ENCODE results near the gene STAT6.

Gene STAT6

DNA sequence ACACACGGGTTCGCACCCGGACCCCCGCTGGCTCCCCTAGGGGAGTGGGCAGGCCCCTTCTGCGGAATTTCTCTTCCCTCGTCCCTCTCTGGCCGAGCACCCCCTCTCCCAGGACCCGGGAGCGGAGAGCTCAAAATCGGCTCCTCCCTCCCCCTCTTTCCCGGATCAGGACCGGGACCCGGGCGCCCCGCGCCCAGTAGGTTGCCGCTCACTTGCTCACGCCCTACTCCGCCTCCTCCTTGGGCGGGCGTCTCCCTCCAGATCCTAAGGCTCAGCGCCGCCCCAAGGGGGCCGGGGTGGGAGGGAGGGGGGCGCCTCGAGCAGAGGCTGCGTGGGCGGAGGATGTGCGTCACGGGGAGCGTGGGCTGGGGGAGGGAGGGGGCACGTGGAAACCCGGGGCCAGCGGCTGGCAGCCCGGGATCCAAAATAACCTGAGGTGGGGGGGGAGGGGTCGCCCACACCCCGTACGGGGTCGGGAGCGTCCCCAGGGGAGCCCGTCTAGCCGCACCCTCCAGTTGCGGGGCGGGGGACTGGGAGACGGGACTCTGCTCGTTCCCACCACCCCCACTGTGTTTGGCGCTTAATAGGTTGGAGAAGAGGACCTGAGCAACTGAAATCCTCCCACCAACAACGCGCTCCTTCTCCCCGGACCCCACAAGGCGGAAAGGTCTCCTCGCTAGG lies 24.0 kb downstream of the STAT6 start:
- Histone ChIP-seq H2AFZ (ENCODE audit: low read depth) (peak overlapping the region; percentile 85), H4K20me1 (ENCODE audit: insufficient read depth) (no peaks in the 10 kb centered on the region), H3K4me2 (peak overlapping the region; percentile 72), H3K79me2 (ENCODE audit: insufficient read depth, low read depth) (no peaks in the 10 kb centered on the region), H3K27me3 (ENCODE audit: insufficient read depth, low read depth) (no peaks in the 10 kb centered on the region), H3K9ac (peak overlapping the region; percentile 69), H3K4me1 (ENCODE audit: low read depth, poor library complexity, severe bottlenecking) (peaks cover 18% of the 10 kb centered on the region), H3K36me3 (ENCODE audit: insufficient read depth) (no peaks in the 10 kb centered on the region), H3K4me3 (IDR thresholded peaks at IDR 0.05; ENCODE audit: insufficient read depth, low read depth, low read length) (peak overlapping the region; percentile 78), H3K27ac (peak overlapping the region; percentile 65)
- TF ChIP-seq, protein P1, sequence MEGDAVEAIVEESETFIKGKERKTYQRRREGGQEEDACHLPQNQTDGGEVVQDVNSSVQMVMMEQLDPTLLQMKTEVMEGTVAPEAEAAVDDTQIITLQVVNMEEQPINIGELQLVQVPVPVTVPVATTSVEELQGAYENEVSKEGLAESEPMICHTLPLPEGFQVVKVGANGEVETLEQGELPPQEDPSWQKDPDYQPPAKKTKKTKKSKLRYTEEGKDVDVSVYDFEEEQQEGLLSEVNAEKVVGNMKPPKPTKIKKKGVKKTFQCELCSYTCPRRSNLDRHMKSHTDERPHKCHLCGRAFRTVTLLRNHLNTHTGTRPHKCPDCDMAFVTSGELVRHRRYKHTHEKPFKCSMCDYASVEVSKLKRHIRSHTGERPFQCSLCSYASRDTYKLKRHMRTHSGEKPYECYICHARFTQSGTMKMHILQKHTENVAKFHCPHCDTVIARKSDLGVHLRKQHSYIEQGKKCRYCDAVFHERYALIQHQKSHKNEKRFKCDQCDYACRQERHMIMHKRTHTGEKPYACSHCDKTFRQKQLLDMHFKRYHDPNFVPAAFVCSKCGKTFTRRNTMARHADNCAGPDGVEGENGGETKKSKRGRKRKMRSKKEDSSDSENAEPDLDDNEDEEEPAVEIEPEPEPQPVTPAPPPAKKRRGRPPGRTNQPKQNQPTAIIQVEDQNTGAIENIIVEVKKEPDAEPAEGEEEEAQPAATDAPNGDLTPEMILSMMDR (conservative IDR thresholded peaks at IDR 0.05; ENCODE audit: low read depth, low read length): no peak

DNA sequence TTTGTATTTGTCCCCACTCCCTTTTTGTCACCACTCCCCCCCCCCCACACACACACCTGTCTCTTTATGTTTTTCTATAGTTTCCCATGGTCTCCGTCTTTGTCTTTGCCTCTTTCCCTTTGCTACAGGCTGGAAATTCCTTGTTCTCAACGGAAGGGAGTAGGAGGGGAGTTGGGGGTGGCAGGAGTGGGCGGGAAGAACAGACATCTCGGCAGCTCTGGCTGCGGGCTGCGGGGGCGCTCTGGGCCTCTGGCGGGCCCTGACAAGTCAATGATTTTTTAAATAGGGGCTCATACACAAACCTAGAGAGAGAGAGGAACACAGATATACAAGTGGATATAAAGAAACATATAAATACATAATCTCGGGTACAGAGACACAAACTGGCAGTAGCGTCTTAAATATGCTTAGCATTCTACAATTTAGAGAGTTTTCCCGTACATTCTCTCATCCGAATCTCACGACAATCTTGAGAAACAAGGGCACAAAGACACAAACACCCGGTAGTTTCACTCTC lies 24.6 kb downstream of the STAT6 start:
- peak overlapping the region; percentile 72 for H3K4me2 ChIP-seq
- no peaks in the 10 kb centered on the region for H3K36me3 ChIP-seq (ENCODE audit: insufficient read depth)
- H2AFZ ChIP-seq (ENCODE audit: low read depth): peak overlapping the region; percentile 85

GRCh38 chr12:57085999-57086492 lies 25.1 kb downstream of the STAT6 start:
- Histone ChIP-seq H3K27ac (peak overlapping the region; percentile 65; the same call in 1 of the 2 replicates), H3K36me3 (ENCODE audit: insufficient read depth) (no peaks in the 10 kb centered on the region), H4K20me1 (ENCODE audit: insufficient read depth) (no peaks in the 10 kb centered on the region), H3K79me2 (ENCODE audit: insufficient read depth, low read depth) (no peaks in the 10 kb centered on the region), H3K4me2 (peak overlapping the region; percentile 72), H3K9ac (peak overlapping the region; percentile 69; the same call in 1 of the 2 replicates), H3K4me1 (ENCODE audit: low read depth, poor library complexity, severe bottlenecking) (peaks cover 18% of the 10 kb centered on the region), H3K4me3 (IDR thresholded peaks at IDR 0.05; ENCODE audit: insufficient read depth, low read depth, low read length) (no peak overlapping the region), H2AFZ (ENCODE audit: low read depth) (peak overlapping the region; percentile 85), H3K27me3 (ENCODE audit: insufficient read depth, low read depth) (no peaks in the 10 kb centered on the region)
- TF ChIP-seq, protein P1 (conservative IDR thresholded peaks at IDR 0.05; ENCODE audit: low read depth, low read length): no peak

More for the DNA sequence above, 24.6 kb downstream of the STAT6 start:
- TF ChIP-seq, protein P1 (conservative IDR thresholded peaks at IDR 0.05; ENCODE audit: low read depth, low read length): peak; percentile 59
- peak overlapping the region; percentile 69 for H3K9ac ChIP-seq
- H3K27me3 ChIP-seq (ENCODE audit: insufficient read depth, low read depth): no peaks in the 10 kb centered on the region
- no peaks in the 10 kb centered on the region for H3K79me2 ChIP-seq (ENCODE audit: insufficient read depth, low read depth)
- peaks cover 18% of the 10 kb centered on the region for H3K4me1 ChIP-seq (ENCODE audit: low read depth, poor library complexity, severe bottlenecking)
- H4K20me1 ChIP-seq (ENCODE audit: insufficient read depth): no peaks in the 10 kb centered on the region
- peak overlapping the region; percentile 65 for H3K27ac ChIP-seq
- no peak overlapping the region for H3K4me3 ChIP-seq (IDR thresholded peaks at IDR 0.05; ENCODE audit: insufficient read depth, low read depth, low read length)

- H3K79me2 ChIP-seq (ENCODE audit: insufficient read depth, low read depth): peaks cover 25% of the 10 kb centered on the region
- H2AFZ ChIP-seq (ENCODE audit: low read depth): no peak overlapping the region
- no peak overlapping the region for H3K9ac ChIP-seq
- peaks cover 22% of the 10 kb centered on the region for H3K4me1 ChIP-seq (ENCODE audit: low read depth, poor library complexity, severe bottlenecking)
- H3K4me3 ChIP-seq (IDR thresholded peaks at IDR 0.05; ENCODE audit: insufficient read depth, low read depth, low read length): no peak overlapping the region
- no peaks in the 10 kb centered on the region for H3K27me3 ChIP-seq (ENCODE audit: insufficient read depth, low read depth)
- TF ChIP-seq, protein P1 (conservative IDR thresholded peaks at IDR 0.05; ENCODE audit: low read depth, low read length): no peak
- H3K27ac ChIP-seq: no peak overlapping the region
- no peaks in the 10 kb centered on the region for H4K20me1 ChIP-seq (ENCODE audit: insufficient read depth)
- H3K4me2 ChIP-seq: no peak overlapping the region
- no peaks in the 10 kb centered on the region for H3K36me3 ChIP-seq (ENCODE audit: insufficient read depth)
These were observed 30.3 kb downstream of the STAT6 start for GRCh38 chr12:57080855-57081254.

All from KMS-11 (cell line).